Measurements from ENCODE around the gene PPP2R5C.

The PPP2R5C gene

DNA sequence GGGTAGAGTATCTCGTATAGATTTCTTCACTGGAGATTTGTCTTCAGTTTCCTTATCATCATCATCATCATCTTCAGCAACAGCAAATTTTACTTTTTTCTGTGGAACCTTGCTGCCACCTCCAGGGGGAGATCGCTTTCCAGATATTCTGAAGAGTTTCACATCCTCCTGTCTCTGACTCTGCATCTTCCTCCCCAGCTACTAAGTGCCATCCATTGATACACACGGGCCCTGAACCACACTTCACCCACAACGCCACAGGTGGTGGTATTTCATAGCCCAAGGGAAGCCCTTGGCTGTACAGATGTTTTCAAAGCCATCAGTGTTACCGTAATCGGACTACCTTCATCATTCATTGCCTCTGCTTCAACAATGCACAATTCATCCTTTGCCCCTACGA is 82.2 kb downstream of the PPP2R5C start:
- no peak for DNase-seq

DNA sequence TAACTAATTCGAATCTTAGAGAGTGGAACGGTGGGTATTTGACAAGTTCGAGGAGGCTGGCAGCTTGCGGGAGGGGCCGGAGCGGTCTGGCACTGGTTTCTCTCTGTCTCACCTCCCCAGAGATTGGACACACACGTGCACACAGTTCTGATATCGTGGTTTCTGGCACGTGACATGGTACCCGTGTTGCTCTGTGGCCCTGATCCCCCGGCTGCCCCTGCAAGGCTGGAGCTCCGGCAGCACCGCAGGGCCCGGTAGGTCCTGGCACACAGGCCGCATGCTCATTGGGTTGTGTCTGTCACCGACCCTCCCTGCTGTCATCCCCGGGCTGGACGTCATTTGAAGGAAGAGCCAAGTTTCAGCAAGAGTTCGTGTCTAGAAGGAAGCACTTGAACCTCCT is 82.7 kb downstream of the PPP2R5C start:
- DNase-seq: peak in 1 of 14 donors; percentile 37

DNA sequence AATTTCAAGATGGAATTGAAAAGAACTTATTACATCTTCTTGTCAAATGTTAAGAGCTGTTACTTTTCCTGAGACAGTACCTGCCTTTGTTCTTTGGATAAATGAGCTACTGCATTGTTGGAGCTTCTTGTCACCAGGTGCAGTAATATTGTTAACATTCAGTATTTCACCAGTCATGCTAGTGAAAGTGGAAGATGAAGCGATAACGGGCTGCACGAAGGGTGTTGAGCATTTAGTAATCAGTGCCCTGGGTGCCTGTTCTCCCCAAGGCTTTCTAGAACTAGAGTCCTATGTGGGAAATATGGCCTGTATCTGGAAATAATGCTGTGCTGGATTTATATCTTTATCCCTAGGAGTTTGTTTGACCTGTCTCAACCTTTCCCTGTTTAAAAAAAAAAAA is 83.2 kb downstream of the PPP2R5C start:
- no peak for DNase-seq

DNA sequence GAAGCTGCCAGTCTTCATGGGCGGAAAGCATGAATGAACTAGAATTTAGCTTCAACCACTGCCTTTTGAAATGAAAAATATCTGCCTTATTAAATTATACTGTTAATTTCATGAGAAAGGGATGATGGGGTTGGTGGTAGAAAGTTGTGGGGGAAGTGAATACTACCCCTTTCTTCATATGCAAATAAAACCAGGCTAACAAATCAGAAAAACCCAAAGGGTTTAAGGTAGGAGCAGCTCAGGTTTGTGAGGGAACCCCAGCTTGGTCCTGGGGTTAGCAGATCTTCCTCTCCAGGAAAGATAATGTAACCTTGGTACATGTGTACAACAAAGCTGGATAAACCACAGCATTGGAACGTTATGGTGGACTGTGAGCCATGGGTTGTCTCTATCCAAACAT is 84.0 kb downstream of the PPP2R5C start:
- no peak for DNase-seq

DNA sequence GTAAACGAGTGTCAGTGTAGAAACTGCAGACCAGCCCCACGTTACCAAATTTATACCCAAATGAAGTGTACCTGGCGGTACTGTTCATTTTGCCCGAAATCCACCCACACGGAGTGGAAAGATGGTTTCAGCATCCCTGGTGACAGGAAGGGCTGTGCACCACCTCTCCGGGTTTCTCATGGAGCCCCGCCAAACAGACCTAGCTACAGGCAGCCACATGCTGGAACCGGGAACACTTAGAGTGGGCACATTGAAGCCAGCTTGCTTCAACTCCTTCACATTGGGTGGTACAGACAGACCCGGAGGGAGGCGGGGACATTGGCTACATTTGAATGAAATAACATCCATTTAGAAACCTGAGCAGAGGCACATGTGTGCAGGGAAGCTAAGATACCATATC is 84.4 kb downstream of the PPP2R5C start:
- DNase-seq: peak in 1 of 14 donors; percentile 47

DNA sequence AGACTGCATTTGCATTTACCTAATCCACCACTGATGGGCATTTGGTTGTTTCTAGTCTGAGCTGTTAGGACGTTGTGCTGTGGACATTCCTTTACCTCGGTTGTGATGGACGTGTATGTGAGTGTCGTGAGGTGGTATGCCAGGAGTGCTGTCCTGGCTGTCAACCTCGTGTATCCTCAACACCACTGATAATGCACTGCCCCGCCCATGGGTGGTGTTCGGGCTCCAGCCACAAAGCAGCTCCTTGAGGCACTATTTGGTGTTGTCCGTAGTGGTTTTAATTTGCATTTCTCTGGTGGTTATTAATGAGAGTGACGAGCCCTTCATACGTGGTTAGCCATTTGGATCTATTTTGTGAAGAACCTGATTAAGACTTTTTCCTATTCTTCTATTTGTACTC is 87.6 kb downstream of the PPP2R5C start:
- no peak for DNase-seq

DNA sequence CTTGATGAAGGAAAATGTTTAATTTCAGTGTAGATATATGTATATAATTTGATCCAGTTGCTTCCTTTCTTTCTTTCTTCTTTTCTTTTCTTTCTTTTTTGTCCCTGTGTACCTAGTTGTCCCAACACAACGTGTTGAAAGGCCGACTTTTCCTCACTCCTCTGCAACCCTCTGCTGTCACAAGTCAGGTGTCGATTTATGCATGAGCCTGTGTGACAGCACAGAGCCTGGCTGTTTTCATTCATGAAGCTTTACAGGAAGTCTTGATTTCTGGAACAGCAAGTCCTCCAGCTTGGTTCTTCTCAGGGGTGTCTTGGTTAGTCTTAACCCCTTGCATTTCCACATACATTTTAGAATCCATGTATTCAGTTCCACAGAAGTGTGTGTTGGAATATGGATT is 88.1 kb downstream of the PPP2R5C start:
- no peak for DNase-seq

DNA sequence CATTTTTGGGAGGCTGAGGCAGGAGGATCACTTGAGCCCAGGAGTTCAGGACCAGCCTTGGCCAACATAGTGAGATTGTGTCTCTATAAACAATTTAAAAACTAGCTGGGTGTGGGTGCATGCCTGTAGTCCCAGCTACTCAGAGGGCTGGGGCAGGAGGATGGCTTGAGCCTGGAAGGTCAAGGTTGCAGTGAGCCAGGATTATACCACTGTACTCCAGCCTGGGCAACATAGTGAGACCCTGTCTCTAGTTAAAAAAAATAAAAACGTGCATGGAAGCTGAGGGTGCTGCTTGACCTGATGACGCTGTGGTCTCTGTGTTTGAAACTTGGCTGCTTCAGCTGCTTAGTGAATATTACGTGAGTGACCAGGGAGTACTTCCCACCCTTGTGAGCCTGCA is 89.7 kb downstream of the PPP2R5C start:
- DNase-seq: no peak

DNA sequence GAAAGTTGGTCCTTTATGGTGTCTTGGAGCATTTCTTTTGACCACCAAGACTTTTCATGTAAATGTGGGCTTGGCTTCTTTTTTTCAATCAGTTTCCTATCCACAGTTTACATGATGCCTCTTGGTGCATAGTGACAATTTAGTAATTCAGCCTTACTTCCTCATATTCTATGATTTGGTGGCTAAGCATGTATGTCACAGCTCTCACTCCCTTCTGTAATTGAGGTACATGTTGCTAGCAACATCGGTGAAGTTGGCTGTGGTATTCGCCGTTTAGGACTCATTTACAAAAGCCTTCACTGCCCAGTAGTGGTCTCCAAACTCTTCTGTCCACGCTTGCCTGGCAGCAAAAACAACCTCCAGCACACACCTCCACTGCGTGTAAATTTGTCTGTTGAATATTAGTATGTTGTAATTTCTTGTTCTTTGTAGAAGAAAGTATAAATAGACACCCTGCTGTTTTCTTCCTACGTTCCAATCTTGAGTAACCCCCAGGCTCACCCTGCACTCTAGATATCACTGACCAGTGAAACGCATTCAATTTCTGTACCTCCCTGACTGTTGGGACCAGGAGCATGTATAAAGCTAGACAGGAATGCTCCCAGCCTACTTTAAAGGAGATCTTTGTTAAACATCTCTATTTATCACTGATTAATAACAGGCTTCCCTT is 90.4 kb downstream of the PPP2R5C start:
- DNase-seq: no peak

DNA sequence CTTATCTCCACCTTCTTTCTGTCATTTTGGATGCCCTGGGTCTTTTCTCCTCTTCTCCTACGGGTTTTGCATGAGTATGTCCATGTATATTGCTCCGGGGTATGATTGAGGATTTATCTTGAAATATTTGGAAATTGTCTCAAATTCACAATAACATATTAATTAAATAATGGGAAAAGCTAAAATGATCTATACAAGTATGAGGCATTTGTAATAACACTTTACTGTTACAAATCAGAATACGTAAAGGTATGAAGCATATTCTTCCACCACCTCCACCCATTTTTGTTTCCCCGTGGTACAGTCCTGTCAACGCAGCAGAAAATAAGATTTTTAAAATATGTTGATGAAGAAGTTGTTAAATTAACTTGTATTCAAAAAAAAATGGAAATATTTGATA is 91.3 kb downstream of the PPP2R5C start:
- DNase-seq: no peak

DNA sequence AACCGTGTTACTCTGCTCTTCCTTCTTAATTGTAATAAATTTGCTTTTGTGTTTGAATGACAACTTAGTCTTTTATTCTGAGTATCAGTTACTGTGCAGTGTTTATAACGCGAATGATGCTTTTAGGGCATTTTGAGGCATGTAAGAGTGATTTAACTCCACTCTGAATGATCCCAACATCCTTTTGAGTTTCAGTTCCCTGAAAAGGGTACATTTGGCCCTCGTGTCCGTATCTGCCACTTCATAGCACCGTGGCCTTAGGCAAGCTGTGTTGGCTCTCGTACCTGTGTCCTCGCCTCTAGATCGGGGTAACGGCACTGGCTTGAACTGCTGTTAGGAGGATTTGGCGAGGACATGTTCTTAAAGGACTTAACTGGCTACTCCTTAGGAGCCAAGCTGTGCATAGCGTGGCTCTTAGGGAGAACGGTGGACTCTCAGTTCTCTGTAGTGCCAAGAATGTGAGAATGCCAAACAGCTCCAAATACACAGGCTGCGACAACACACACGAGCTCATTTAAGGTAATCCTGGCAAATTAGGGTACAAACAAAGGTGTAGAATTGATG is 92.0 kb downstream of the PPP2R5C start:
- DNase-seq: no peak

DNA sequence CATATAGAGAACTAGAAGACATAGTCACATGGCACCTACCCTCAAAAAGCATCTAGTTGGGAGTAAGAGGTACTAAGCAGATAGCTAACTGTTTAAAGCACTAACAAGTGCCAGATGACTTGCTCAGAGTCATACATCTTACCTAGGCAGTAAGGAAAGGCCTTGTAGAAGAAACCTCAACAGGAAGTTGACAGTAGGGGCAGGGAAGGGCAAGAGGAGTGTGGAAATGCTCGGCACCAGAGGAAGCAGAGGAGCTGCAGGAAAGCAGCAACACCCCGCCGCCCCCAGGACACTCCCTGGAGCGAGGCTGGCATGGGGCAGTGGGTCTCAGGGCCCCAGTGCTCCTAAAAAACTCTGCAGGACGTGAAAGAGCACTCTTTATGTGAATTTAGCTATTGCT is 92.9 kb downstream of the PPP2R5C start:
- no peak for DNase-seq

DNA sequence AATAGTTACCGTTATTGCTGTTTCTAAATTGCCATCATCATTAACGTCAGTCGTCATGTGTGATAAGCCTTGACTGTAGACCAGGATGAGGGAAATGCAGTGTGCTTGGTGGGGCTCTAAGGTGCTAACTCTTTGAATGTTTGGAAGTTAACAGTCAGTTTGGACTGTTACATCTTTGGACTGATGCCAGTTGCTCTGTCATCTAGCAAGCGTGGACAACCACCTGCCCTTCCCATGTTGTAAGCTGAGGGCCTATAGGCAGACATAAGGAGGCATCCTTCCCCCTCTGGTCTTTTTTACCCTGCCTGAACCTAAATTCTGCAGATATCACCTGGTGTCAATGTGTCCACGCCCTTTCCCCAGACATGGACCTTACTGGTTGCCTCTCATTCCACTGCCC is 94.4 kb downstream of the PPP2R5C start:
- no peak for DNase-seq

DNA sequence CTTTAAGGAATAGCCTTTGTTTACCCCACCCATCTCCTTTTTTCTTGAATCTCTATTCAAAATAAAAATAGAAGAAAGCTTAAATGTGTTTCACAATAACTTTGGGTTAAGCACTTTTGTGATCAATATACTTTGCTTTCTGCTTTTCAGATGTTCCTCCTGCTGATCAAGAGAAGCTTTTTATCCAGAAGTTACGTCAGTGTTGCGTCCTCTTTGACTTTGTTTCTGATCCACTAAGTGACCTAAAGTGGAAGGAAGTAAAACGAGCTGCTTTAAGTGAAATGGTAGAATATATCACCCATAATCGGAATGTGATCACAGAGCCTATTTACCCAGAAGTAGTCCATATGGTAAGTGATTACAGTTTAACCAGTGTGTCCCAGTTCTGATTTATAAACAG is 95.0 kb downstream of the PPP2R5C start:
- DNase-seq: no peak

DNA sequence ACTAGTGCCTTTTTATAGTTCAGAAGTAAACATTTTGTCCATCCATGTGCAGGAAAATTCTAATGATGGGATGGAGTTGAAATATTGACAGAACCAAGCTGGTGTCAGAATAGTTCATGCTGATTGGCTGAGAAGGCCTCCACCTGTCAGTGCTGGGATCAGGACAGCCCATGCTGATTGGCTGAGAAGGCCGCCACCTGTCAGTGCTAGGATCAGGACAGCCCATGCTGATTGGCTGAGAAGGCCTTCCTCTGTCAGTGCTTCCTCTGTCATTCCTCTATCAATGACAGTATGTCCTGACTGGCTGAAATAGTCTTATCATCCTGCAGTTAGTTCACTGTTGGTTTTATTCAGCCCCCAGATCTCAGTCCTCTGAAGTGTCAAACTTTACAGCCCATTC is 95.7 kb downstream of the PPP2R5C start:
- no peak for DNase-seq

DNA sequence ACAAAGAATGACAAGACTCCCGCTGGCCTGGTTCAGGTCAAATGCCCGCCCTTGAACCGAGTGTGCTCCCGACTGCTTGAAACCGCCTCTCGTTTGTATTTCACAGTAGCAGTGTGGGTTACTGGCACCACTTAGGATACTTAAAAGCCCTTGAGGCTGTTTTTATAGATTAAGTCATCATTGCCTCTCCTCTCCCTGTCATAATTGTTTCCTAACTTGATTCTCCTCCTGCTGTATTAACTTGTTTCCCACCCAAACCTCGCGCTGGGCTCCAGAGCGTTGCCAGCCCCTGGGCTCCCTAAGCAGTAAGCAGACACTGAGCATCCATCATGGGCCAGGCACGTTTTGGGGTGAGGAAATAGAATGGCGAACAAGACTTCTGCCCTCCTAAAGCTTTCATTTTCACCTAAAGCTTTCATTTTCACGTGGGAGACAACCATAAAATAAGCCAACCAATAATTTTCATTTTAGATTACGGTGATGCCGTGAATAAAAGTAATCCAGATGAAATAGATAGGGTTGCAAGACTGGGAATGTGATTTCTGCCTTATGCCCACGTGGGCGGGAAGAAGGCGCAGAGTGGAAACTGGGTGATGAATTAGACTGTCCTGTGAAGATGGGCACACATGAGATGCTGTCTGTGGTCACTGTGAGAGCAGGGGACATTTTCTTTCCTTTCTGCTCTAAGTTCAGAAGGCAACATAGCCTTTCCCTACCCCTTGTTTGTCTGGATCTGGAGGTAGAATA is 97.5 kb downstream of the PPP2R5C start:
- DNase-seq: no peak

DNA sequence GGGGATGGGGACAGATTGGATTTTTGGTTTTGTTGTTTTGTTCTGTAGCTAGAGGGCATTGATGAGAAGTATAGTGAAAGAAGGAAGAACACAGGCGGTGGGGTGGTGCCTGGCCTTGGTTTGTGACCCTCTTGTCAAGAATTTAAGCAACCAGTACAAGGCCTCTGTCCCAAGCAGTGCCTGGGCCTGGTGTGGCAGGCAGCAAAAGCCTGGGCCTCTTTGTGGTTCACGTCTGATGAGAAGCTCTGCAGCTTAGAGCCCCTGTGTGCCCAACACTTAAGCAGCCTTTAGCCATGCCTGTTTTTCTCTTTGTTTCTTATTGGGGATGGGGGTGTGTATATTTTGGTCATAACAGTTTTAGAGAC is 98.0 kb downstream of the PPP2R5C start:
- no peak for DNase-seq

DNA sequence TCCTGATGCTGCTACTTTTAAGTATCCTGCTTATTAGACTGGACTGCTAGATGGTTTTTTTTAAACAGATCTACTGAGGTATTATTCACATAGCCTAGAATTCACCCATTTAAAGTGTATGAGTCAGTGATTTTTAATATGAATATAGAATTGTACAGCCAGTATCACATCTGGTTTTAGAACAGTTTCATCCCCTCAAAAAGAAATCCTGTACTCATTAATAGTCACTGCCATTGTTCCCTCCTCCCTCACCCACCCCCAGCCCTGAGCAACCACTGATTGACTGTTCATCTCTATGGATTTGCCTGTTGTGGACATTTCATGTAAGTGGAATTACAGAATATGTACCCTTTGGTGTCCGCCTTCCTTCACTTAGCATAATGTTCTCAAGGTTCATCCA is 98.4 kb downstream of the PPP2R5C start:
- DNase-seq: no peak

DNA sequence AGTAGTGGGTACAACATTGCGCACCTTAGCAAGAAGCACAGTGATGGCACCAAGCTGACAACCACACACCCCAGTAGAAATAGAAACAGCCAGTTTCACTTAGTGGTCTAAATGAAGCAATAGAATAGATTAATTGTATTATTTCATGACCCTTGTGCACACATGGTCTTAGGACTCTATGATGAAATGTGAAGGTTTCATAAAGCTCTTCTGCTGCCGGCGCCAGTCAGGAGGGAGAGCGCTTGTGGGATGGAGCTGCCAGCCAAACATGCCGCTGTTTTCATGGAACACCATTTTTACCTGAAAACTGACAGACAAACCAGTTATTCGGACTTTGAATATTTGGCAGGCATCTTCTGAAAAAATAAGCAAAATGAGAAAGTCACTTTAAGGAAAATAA is 100.0 kb downstream of the PPP2R5C start:
- DNase-seq: no peak

DNA sequence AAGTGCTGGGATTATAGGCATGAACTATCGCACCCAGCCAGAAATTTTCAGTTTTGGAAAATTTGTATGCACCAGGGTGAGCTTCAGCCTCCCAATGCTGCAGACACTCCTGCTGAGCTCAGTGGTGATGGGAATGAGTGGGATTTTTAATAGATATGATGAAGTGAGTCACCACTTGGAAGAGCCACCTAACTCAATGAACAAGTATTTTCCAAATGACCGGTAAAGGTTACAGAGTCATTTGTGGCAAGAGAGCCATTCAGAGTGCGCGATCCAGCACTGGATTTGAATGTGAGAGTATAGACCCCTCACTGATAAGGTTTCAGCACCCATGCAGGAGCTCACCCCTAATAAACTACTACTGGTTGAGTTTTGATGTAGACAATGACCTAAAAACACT is 100.7 kb downstream of the PPP2R5C start:
- DNase-seq: no peak

DNA sequence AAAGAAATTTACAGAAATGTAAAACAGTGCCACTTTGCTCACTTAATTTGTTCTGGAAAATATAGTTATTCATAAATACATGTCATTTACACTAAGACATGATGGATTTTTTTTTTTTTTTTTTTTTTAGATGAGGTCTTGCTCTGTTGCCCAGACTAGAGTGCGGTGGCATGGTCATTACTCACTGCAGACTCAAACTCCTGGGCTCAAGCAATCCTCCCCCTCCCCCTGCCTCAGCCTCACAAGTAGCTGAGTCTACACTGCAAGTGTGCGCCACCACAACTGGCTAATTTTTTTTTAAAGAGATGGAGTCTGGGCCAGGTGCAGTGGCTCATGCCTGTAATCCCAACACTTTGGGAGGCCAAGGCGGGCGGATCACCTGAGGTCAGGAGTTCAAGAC is 101.2 kb downstream of the PPP2R5C start:
- no peak for DNase-seq

DNA sequence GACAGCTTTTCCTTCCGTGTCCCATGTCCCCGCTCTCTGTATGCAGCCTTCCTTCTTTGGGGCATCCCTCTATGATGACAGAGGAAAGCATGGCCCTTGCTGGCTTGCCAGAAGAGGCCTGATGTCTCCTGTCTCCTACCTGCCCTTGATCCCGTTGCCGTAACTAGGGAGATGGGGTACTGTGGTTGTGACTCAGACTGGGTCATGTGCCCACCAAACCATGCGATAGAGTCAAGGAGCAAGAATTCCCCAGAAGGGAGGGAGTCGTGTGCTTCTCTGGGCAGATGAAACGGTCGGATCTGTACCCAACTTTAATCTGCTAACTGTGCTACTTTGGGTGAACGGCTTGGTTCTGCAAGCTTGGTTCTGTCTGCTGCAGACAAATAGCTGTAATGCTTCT is 103.8 kb downstream of the PPP2R5C start:
- DNase-seq: no peak

DNA sequence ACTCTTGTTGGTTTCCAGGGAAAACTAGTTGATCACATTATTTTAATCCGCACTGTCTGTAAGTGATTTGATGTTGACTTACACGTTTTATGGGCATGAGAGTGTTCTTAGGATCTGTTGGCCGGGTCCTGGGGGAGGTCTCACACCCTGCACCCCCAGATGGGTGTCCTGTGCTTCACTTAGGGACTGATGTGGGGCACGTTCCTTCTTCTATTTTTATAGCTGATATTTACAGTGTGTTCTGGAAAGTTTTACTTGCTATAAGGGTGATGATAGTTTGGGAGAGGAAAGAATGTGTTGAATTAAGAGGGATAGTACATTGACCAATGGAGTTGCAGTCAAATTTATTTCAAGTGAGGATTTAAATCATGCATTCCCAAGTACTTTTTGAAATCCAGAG is 106.3 kb downstream of the PPP2R5C start:
- DNase-seq: no peak

DNA sequence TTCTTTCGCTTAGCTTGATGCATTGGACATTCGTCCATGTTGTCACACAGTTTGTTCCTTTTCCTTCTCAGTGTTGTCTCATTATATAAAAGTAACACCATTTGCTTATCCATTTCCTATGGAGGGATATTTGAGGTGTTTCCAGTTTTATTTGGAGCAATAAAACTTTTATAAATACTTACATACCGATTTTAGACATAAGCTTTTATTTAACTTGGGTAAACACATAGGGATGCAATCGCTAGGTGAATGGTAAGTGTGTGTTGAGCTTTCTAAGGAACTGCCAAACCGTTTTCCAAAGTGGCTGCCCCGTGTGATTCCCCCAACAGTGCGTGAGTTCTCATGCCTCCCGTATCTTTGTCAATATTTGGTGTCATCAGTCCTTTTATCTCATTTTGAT is 107.7 kb downstream of the PPP2R5C start:
- no peak for DNase-seq
